Stimulated activated CD4-positive, alpha-beta T cell treated with anti-CD3 and anti-CD28 coated beads, Interleukin-2, amount 100 ng/mL, for 24 hours (primary cell): ENCODE results near the gene ACTA2.

Experiments used
- DNase-seq, 2 donors: peaks; one replicate each; pipeline ENCODE4 v3.0.0-alpha.2; 2020

ACTA2 gene

DNA sequence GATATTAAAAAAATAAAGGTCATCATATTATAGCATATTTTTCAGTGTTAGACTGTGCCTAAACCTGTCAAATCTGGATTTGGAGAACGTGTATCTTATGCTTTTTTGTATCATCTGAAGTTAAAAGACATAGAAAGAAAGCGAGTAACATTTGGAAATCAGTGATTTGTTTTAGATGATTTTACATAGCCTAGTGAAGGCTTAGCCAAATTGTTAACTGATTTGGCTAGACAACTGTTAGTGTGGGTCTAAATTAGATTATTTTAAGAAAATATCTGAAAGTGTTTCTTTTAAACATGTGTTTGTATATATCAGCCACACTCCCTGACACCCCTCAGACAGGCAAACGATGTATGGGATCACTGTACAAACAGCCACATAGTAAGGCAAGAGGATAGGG is 35.6 kb downstream of the ACTA2 start:
- DNase-seq: no peak

DNA sequence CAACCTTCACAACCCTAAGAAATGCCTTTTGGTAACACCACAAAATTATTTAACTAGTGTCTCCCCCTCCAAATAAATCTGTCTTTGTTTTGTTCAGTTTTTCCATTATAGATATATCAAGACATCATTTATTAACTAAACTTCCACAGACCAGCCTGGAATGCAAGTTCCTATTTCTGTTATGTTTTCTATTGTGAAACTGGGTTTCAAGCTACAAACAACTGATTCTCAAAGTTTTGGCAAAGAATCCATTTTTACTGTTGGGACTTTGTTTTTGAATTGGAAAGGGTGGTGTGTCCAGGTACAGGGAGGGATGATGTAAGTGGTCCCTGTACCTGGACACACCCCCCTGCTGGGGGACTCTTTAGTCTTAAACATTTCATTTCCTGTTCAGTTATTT is 36.3 kb downstream of the ACTA2 start:
- no peak for DNase-seq

DNA sequence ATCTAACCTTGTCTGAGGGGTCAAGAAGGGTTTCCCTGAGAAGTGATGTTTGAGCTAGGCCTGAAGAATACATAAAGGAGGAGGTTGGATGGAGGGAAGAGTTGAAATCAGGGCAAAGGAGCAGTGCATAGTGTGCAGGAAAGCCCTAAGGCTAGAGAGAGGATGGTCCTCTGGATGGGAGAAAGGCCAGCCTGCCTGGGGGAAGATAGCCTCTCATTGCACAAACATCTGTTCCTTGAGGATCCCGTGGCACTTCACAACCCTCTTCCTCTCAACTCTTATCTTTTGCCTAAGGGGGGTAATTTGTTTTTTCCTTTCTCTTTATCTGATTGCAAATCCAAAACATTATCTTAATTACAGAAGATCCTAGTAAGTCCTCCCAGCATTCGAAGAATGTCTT is 36.8 kb downstream of the ACTA2 start:
- DNase-seq: no peak

DNA sequence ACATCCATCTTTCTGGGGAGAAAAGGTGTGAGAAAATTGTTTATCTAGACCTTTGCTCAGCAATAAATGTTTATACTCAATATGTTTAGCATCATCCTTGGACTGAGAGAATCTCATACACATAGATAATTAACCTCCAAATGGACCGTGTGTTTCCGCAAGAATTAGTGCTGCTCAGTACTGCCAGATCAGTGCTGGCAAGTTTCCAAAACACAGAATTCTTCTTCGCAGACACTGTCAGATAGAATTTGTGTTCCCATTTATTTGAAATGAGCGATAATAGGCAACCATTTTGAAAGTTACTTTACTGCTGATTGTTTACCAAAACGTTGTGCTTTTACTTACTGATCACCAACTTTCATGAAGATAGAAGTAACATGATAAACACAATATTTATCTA is 38.8 kb downstream of the ACTA2 start:
- no peak for DNase-seq

DNA sequence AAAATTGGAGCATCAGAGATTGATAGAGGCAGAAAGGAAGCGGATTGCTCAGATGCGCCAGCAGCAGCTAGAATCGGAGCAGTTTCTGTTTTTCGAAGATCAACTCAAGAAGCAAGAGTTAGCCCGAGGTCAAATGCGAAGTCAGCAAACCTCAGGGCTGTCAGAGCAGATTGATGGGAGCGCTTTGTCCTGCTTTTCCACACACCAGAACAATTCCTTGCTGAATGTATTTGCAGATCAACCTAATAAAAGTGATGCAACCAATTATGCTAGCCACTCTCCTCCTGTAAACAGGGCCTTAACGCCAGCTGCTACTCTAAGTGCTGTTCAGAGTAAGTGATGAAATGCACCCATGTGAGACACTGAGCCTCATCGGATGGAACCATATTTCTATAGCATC is 39.4 kb downstream of the ACTA2 start:
- DNase-seq: no peak

DNA sequence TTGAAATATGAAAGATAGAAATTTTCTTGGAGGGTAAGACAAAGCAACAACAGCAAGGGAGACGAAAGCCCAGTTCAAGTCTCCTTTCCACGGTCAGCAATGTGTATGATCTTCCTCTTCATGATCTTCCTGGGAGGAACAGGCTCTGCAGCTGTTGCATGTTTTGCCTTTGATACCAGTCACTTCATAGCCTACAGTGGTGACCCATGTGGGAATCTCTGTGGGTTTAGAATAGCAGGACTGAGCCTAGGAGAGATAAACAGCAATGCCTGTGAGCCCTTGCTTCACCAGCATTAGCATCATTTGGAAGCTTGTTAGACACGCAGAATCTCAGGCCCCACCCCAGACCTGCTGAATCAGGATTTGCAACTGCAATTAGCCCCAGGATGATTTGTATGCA is 40.7 kb downstream of the ACTA2 start:
- no peak for DNase-seq

DNA sequence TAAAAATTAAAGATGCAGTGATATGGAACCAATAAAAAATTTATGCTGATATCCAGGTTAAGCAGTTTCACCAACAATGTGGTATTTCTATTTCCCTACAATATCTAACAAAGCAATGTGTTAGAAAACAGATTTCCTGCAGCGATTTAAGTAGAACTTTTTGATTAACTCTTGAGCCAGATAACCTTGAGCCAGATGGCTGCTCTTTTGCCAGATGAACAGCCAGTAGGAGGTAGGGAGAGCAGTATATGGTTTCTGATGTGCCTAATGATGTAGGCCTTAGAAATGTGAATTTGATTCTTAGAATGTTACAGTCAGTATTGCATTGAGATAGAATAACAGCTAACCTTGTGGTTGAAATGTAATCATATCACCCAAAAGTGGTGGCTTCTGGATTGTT is 41.5 kb downstream of the ACTA2 start:
- DNase-seq: no peak

DNA sequence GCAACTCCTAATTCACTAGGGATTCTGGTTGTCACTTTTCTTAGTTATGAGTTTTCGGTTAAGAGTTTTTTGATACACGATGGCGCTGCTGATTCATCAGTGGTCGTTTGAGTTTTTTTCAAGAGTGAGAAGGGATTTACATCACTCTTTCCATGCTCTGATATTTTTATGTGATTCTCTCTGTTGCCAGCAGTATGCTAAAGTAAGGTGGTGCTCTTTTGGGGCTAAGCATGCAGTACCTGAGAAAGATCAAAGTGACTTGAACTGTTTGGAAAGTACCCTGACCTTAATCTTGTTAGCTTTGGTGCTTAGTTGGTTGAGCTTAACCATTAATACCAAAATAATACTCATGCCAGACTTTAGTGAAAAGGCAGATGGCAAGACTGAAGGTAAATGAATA is 44.4 kb downstream of the ACTA2 start:
- DNase-seq: no peak

DNA sequence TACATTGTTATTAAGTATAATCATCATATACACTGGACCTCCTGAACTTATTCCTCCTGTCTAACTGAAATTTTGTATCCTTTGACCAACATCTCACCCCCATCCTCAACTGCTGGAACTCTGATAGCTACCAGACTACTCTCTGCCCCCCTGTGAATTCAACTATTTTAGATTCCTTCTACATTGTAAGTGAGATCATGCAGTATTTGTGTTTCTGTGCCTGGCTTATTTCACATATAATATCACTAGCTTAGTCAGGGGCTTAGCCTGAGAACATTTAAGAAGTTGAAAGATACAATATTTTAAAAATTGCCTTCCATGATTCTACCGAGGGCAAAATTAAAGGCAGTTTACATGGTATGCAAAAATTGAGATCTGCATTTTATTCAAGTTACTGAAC is 45.7 kb downstream of the ACTA2 start:
- DNase-seq: no peak

DNA sequence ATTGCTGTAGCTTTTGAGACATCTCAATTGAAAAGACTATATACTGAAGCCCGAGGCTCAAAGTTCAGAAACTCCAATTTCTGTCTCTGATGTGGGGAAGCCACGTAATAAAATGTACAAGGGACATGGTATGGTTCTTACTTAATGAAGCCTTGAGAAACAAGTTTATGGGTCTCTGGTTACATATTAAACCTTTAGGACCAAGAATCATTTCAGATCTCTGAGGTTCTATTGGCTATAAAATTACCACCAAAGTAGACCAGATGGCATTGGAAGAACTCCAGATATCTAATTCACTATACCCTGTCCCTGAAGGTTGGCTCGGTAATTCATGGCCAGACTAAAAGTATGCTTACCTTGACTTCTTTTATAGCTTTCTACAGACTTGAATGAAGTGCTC is 48.9 kb downstream of the ACTA2 start:
- DNase-seq: no peak

DNA sequence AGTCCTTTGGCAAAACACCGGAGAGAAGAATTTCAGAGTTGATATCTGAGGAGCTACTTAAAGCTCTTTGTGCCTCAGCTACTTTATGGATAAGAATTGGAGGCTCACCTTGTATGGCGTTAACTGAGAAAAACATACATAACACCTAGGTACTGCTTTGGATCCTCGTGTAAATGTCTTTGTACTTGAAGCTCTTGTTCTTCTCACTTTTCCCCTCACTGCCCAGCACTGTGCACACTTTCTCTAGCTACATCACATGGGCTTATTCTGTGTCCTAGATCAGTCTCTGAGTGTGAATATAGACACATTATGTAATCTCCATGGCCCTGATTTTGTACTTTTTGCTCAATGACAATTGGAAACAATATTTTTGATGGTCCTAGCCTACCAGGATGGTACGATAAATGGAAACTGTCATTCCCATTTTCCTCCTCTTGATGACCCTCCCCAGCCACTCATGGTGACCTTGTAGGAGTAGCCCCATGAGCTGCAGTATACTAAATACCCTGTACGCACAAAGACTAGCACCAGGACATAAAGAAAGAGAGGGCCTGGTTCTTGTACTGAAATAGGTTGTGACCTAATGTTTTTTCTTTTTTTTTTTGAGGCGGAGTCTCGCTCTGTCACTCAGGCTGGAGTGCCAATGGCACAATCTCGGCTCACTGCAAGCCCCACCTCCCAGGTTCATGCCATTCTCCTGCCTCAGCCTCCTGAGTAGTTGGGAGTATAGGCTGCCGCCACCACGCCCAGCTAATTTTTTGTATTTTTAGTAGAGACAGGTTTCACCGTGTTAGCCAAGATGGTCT is 50.4 kb downstream of the ACTA2 start:
- no peak for DNase-seq

DNA sequence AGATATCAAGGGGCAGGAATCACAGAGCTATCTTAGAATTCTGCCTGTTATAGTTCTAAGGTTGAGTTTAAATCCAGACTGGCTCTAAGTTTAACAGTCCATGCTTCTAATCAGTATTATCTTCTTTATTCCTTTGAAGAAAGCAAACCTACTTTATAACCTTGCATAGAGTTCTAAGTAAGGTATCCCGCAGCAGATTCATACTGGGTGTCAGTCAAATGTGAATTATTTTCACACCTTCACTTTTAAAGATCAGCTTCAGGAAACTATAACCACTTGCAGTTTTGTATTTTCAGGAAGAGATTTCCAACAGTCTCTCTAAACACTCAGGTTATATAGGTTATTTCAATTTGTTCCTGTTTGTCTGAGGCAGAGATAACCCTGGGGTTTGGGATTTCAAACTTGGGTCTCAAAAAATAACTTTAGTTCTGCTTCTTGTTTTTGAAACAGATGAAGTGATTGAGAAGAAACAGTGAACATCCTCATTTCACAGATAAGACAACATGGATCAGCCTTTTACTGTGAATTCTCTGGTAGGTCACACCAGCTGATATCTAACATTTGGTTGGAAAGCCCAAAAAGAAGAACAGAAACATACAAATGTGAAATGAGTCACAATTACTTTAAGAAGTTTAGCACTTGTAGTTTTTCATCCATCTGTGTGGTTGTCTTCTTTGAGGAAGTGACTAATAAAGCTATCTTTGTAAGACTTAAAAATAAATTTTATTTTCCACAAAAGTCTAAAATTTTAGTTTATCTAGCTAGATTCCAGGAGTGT is 51.2 kb downstream of the ACTA2 start:
- DNase-seq: no peak

DNA sequence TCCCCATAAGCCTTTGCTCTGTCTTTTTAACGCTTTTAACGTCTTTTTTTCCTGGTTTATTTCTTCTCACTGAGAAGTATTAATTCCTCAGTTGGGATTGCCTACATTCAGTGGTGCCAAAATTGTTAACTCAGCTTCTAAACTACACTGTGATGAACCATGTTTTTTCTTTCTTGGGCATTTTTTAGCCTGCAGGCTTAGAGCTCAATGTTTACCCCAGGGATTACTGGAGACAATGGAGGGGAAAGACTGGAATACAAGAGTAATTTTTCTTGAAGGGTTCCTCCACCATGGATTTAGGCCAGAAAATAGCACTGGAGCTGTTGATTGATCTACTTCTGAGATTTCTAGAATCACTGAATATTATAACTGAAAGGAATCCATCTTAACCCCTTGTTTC is 52.7 kb downstream of the ACTA2 start:
- DNase-seq: no peak

DNA sequence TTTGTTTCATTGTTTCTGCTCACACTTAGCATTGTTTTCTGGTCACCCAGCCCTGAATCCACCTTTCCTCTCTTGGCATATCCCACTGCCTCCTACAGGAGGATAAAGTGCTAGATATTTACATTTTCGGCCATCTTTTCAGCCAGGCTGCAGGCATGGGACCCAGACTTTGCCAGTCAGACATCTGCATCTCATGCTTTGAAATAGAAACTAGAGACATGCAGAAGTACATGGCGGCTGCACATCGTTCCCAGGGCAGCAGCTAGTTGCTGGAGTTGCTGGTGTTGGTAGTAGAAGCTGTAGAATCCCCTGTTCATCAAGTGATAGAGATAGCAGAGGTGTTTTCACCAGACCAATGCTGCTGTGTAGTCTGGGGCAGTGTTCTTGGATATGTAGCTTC is 53.8 kb downstream of the ACTA2 start:
- no peak for DNase-seq

DNA sequence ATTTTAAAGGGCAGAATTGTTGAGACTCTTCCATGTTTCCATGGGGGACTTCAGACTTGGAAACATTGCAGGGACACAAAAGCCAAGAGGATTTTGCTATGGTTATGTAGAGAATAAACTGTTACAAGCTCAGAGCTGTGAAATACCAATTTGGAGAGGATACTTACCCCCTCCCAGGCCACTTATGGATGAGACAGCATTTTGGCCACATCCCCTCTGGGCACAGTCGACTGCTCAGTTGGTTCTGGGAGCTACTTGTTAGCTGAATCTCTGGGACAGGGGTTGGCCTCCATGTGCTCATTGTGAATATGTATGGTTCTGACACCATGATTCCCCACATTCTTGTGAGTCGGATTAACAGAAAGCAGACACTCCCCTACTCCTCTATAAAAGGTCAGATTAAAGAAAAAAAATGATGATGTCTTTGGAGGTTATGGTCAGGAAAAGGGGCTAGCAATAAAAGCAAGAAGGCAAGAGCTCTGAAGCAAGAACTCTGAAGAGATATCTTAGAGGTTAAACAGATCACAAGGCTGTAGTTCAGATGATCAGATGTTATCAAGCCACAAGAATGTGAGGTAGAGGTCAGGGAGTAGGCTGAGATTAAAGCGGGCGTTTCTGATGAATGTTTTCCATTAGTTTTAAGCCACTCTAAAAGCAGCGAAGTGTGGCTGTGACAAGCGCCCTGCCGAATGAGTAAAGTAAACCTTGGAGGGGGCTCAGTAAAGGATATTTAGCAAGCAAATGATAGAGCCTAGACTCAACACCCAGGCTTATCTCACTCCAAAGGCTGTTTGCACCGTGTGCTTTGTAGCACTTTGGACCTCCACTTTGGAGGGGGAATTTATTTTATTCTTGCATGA is 55.3 kb downstream of the ACTA2 start:
- DNase-seq: peak; percentile 29 to 37

DNA sequence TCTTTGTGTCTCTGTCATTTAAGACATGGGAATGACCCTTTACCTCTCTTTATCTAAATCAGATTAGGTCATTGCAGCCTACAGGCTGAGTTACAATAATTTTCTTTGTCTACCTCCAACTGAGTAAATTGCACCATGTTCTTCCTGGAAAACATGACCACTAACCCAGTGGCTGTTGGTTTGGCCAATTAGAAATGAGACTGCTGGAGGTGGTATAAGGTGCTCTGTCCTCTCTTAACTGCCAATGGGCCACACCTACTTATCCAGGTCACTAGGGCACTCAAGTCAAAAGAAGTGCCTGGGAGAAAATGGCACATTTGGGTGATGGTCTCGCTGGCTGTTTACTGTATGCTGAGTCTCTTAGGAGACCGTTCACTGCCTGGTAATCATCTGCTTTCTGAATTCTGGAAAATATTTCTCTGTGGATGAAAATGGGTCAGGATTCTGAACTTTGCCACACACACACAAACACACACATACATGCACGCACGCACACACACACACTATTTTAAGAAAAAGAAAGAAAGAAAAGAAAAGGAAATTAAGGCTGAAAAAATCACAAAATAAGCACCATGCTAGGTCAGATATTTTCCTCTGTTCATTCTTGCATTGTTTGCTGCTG is 56.1 kb downstream of the ACTA2 start:
- DNase-seq: no peak

DNA sequence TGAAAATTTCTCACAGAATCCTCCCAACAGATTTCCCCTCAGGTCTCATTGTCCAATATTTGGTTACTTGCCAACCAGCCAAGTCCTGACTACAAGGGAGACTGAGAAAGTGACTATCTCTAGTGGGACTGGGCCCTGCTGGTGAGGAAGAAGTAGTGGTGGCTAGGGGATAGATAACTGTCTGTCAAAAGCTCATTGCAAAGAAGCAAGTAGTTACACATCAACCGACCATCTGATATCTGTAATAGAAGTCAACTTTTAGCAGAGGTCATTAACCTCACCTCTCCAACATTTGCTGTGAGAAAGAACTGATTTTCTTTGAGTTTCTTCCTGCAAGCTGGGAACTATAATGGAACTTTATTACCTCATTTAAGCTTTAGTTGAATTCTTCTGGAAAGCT is 57.3 kb downstream of the ACTA2 start:
- no peak for DNase-seq

DNA sequence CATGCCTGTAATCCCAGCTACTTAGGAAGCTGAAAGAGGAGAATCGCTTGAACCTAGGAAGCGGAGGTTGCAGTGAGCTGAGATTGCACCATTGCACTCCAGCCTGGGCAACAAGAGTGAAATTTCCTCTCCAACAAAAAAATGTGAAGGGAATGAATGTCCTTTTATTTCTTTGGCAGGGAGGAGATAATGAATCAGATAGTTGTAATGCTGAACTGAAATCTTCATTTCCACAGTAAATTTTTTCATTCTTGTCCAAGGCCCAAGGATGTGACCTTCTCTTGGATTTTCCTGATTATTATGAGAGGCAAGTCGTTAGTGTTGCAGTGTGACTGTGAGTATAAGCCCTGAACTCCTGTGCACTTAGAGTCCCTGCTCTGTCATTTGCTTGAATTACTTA is 59.0 kb downstream of the ACTA2 start:
- no peak for DNase-seq

DNA sequence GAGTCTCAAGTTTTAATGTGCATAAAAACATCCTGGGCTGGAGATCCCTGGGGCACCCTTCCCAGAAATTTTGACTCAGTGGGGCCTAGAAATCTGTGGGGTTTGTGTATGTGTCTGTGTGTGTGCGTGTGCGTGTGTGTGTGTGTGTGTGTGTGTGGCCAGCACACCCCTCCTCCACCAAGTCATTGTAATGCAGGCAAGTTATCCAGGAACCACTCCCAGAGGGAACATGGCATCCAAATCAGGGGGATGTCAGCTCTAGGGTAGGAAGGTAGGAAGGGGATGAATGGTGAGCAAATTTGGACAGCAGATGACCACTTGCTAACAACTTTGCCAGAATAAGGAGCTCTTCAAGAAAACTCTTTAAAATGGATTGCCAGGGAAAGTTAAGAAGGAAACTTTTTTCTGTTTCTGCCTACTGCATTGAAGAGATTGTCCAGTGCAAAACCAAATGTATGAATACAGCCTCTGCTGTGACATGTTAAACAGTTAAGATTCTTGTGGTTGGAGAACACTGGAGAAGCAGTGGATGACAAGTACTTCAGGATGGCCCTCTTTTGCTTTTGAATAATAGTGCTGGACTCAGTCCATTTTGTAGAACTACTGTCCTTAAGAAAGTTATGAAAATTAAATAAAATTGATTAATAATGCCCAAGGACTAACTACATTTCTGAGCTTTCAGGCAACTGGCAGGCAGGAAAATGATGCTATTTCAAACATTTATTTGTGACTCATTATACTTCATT is 60.2 kb downstream of the ACTA2 start:
- DNase-seq: no peak

DNA sequence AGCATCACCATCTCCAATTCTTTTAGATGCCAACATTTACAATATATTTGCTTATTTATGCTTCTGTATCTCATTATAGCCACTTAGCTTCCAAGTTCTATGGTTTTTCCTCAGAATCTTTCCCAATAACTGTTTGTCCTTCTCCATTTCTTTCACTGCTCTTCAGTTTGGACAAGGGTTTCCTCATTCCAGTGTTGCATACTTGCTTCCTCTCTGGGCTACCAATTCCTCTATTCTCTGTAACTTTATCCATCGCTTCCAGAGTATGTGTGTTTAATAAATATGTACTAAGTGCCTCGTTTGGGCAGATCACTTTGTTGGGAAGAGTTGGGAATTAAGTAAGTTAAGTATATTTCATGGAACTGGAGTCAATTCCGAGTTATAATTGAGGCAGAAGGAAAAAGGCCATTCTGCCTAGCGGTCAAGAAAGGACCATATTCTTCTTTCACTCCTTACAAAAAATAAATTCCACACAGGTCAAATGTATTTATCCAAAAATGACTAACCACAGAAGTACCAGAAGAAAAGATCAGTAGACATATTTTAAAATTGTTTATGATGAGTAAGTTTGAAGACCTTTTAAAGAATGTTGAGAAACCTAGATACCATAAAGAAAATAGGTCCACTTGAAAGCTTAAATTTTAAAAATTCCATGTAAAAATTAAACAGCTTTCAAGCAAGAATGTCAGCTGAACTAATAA is 61.7 kb downstream of the ACTA2 start:
- DNase-seq: no peak

DNA sequence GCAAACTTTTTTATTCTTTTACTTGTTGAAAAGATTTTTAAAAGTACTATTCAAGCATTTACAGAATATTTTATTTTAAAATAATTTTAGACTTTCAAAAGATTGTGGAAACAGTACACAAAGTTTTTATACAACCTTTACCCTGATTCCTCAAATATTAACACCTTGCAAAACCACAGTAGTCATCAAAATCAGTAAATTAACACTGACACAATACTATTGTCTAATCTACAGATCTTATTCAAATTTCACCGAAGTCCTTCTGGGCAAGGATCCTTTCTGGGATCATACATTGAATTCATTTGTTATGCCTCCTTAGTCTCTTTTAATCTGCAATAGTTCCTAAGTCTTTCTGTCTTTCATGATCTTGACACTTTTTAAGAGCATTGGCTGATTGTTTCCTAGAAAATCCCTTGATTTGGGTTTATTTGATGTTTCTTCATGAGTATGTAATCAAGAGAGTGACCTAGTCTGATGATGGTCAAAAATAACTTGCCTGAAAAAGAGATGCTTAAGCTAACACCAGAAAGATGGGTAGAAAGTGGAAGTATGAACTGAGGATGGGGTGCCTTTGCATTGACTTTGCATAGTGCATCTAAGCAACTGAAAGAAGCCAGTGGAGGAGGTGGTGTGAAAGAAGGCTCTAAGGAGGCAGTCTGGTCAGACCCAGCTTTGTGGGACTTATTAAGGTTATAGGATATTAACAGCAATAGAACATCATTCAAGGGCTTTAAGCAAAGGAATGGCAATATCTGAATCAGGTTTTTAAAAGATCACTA is 62.8 kb downstream of the ACTA2 start:
- DNase-seq: no peak
